GM21825 (cell line): Measurements from ENCODE around the gene EXOSC9.
A peak's percentile ranks its signal among the peaks of the same experiment; 100 is the strongest.

ENCODE experiments used
- ATAC-seq: cut with Tn5 transposase; IDR thresholded peaks from one replicate; pipeline ENCODE4 v1.9.1; 2021; ENCODE audit warnings: mild to moderate bottlenecking, moderate library complexity; ENCODE audit not compliant: unreplicated experiment

EXOSC9 gene

GRCh38 chr4:121788896-121789295 lies 12.2 kb upstream of the EXOSC9 start:
- peak; percentile 90 for ATAC-seq

DNA sequence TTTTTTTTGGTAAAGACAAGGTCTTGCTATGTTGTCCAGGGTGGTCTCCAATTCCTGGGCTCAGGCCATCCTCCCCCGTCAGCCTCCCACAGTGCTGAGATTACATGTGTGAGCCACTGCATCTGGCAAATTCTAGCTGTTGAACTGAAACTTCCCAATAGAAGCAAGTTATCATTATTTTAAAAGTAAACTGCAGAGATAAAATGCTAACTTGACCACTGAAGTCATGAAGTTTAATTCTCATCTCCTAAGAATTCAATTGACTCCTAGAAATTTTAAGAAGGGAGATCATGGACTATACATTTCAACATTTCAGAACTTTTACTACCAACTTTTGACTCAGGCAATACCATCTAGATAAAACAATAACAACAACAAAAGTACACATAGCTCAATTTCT lies 11.7 kb upstream of the EXOSC9 start:
- no peak for ATAC-seq

DNA sequence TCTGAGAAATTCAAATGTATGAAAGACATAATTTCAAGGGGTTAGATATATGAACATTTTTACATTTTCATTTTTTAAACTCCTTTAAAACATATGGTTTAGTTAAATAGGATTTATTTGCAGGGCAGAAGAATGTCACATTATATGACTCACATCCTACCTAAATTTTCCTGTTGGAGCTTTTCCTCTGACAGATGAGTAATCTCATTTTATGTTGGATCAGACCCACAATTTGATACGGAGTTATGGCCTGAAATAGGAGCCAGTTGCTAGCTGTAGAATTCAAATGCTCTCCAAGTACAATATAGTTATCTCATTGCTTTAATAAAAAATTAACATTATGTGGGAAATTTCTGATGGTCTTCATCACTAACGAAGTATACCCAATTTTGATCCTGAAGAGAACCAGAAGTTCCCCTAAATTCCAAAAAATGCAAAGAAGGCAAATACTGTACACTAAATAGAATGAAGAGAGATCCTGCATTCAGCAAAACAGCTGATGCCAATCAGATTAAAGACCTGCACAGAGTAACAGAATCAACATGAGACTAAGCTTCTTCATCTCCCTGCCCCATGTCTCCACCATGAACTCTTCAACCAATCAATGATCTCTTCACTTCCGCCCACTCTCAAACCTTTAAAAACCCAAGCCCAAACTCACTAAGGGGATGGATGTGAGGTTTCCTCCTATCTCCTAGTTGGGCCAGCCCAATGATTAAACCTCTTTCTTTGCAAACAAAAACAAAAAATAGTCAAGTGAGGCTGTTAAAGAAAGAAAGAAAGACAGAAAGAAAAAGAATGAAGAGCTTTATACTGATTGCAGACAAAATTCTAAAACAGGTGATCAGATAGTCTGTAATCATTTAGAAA lies 10.9 kb upstream of the EXOSC9 start:
- no peak for ATAC-seq

GRCh38 chr4:121790976-121791375 lies 10.1 kb upstream of the EXOSC9 start:
- no peak for ATAC-seq

- ATAC-seq: no peak
Observed at GRCh38 chr4:121791481-121791880, 9.6 kb upstream of the EXOSC9 start.

DNA sequence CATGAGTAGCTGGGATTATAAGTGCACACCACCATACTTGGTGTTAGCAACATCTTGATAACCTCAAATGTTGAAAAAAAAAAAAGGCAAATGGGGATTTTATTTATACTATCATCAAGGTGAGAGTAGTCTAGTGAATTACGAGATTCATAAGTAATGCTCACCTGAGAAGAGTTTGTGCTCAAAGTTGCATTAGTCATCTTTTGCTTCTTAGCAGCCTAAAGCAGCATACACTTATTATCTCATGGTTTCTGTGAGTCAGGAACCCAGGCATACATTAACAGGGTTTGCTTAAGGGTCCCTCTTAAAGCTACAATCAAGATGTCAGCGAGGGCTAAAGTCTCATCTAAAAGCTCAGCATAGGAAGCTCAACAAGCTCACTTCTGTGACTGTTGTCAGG lies 8.2 kb upstream of the EXOSC9 start:
- ATAC-seq: no peak

DNA sequence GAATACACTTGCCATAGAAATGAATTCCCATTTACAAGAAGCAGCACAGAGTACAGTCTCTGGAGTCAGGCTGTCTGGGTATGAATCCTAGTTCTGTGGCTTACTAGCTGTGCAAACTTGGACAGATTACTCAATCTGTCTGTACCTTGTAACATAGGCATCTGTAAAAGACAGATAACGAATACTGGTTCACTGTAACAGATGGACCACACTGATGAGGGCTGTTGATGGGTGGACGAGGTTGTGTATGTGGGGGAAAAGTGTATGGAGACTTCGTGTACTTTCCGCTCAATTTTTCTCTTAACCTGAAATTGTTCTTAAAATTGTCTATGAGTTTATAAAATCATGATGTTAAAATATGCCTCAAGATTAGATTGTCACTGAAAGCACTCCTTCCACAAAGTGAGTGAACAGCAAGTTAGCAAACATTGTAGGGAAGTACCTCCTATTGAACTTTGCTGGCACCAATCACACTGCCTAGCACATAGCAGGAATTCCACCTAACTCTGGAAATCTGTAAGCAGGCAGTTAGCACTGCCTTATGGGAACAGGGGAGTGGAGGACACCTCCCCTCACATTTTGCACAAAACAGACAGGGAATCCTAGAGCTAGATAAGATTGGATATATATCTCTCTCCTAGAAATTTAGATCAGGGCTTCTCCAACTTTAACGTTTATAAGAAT lies 6.5 kb upstream of the EXOSC9 start:
- ATAC-seq: no peak

GRCh38 chr4:121796283-121796682 lies 4.8 kb upstream of the EXOSC9 start:
- ATAC-seq: no peak

DNA sequence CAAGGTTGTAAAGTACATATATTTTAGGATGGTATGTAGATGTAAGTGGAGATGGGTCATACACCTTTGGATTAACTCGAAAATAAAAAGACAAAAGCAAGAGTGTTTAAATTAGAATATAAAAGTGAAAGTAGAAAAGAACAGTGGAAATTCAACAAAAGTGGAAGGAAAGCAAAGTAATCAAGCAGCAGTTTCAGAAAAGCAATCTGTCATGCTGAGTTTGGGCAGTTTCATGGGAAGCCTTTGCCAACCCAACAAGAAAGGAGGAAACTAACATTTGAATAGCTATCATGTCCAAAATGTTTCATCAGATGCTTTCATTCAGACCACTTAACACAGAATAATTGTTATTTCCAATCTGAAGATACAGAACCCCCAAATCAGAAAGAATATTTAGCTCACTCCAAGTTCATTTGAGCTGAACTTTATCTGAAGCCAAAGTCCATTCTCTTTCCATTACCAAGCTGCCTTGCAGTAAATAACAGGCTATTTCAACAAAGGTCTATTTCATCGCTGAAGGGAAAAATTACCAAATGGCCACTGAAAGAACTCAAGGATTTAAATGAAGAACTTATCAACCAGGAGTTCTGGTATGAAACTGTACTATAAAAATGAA lies 1.8 kb upstream of the EXOSC9 start:
- no peak for ATAC-seq

GRCh38 chr4:121799867-121800501 lies 1.1 kb upstream of the EXOSC9 start:
- ATAC-seq: no peak

DNA sequence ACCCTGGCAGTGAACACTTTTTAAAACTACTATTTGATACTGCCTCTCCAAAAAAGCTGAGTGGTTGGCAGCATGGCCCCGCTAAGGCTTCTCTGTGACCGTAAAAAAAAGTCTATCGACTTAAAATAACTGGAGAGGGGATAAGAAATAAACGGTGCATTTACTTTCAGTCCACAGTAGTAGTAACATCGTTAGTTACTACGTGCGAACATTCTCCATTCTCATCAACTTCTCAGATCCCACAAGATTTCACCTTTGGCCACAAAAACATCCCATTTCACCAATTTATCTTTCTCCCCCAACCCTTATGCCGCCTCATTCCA lies 524 bp upstream of the EXOSC9 start:
- ATAC-seq: peak; percentile 20

GRCh38 chr4:121801715-121802075 lies 572 bp downstream of the EXOSC9 start:
- no peak for ATAC-seq

DNA sequence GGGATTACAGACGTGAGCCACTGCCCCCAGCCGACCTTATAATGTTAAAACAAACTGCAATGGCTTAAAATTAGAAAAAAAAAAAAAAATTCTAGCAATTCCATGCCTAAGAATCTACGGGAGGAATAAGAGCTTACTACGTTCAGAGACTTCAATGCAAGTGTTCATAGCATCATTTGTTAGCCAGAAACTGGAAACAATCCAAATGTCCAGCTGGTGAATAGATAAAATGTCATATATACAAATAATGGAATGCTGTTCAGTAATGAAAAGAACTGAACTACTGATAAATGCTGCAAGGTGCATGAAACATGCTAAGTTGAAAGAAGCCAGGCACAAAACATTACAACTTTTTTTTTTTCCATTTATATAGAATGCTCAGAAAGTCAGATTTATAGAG lies 5.3 kb downstream of the EXOSC9 start:
- no peak for ATAC-seq

DNA sequence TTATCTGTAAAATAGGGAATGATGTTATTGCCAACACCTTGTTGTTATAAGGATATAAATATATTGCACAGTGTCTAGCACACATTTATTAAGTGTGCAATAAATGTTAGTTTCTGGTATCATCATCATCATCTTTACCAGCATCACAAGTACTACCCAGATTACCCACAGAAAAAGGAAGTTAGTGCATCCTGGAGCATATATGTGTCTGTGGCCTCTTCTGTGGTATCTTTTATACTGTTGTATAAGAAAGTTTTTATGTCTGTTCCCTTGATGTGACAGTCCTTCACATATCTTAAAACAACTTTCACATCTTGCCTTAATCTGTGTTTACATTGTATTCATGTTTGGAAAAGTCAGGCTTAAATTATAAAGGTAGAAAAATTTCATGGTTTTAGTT lies 10.0 kb downstream of the EXOSC9 start:
- no peak for ATAC-seq

GRCh38 chr4:121814756-121815155 lies 13.6 kb downstream of the EXOSC9 start:
- ATAC-seq: no peak

DNA sequence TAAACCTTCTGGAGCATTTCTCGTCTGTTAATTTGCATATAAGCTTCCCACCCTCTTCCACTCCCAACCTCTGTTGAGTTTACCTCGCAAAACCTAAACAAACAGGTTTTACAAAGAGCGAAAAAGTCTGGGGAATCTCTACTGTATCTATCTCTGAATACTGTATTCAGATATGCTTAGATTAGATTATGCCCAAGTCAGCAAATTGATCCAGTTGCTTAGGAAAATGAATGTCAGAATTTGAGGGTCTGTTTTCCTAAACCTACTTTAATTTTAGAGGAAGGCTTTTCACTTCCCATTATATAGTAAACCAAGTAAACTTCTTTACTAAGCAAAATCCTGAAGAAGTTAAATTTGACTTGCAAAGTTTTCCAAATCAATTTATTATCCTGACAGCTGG lies 15.9 kb downstream of the EXOSC9 start:
- no peak for ATAC-seq

DNA sequence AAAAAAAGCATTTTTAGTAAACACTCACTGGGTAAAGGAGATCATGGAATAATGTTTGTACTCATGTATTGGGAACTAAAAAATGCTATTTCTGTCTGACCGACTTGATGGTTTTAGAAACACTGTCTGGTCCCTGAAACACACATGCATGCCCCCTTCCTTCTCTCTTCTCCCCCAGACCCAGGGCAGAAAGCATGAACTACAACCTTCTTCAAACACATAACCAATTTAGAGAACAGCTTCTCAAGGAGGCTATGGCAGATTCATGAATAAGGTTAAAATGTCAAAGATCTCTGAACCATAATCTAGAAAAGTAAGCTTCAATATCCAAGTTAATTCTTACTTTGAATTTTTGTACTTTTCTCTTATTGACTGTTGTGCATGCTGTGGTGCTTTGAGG lies 16.6 kb downstream of the EXOSC9 start:
- no peak for ATAC-seq

- ATAC-seq: no peak
Observed at GRCh38 chr4:121818215-121818614, 17.1 kb downstream of the EXOSC9 start.

DNA sequence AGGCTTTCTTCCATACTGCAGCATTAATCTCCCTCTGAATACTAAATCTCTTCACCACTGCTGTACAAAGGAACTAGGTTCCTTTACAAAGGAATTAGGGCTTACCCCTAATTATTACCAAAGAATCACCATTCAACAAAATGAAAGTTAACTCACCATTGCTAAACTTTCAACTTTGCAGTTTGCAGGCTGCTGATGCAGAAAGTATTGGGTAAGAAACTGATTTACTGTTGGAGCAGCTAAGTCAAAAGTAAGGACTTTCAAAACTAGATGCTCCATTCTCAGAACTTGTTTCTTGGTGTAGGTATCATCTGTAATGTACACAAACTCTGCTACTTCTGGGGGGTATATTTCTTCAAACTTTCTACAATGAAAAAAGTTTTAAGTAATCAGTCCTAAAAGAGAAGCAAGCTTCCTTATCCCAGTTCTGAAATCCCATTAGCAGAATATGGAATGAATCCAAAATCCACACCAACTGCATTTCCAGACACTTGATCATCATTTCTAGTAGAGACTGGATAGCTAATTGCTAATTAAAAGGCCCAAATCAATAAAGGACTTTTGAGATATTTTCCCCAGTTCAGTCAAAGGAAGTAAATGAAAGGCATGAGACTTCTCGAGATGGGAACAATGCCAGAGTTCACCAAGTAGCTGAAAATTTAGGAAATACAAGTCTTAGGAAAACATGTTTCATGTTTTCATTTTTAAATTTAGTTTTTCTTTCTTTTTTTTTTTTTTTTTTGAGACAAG lies 18.3 kb downstream of the EXOSC9 start:
- ATAC-seq: no peak

- no peak for ATAC-seq
Observed at GRCh38 chr4:121822047-121822446, 20.9 kb downstream of the EXOSC9 start.
